SK-N-SH (cell line): ENCODE measurements around the gene JMJD4. TPM values are rescaled to one million over a fixed set of nuclear protein-coding genes. Genes with fewer than 3 reads are reported as not detected.

Source experiments
- CTCF ChIA-PET: fragments of 300-600, 350-600 bp; formaldehyde crosslinking; extraction: SDS; loops from one replicate; lab custom pipeline; 2021; lab: Yijun Ruan, JAX
- POLR2A ChIA-PET: fragments of 350-600 bp; sonication (Branson Sonifier 250); formaldehyde crosslinking; extraction: SDS; loops from one replicate; lab custom pipeline; 2020; ENCODE audit warnings: antibody characterized with exemption, inconsistent platforms; lab: Yijun Ruan, JAX
- DNase-seq: peaks from one replicate; pipeline ENCODE4 v3.0.0; 2012
- H2AFZ ChIP-seq: fragments of 200-600 bp; sonication (generic); 2 replicates; pipeline ENCODE4 v1.8.1; 2016; ENCODE audit warnings: antibody characterized with exemption, mild to moderate bottlenecking, low read depth
- H3F3A ChIP-seq: fragments of 200-600 bp; sonication (generic); replicated peaks from 2 replicates; pipeline ENCODE3; 2016; ENCODE audit warnings: antibody characterized with exemption, mild to moderate bottlenecking; ENCODE audit not compliant: insufficient read depth
- H3K27ac ChIP-seq, 2 experiments: fragments of 200-500 bp in 1 of 2; fragments of 200-600 bp in 1 of 2; sonication (Bioruptor generic) in 1 of 2; sonication (generic), shearing (Covaris generic) in 1 of 2; 2 replicates each; pipeline versions ENCODE4 v1.5.1 to v1.6.1; 2014 to 2016; ENCODE audit warnings: low read depth in 2 of 2, inconsistent platforms in 1 of 2, low read length in 1 of 2, mild to moderate bottlenecking in 1 of 2, mixed read lengths in 1 of 2
- H3K27me3 ChIP-seq: fragments of 200-600 bp; sonication (generic), shearing (Covaris generic); 2 replicates; pipeline ENCODE4 v1.6.1; 2016; ENCODE audit warnings: mixed run types; ENCODE audit not compliant: insufficient read depth
- H3K36me3 ChIP-seq, 2 experiments: fragments of 200-500 bp in 1 of 2; fragments of 200-600 bp in 1 of 2; sonication (Bioruptor generic) in 1 of 2; sonication (generic) in 1 of 2; replicated peaks in 1 of 2; 2 replicates each; pipeline versions ENCODE3 to v1.5.1; 2014 to 2016; ENCODE audit warnings: low read length in 1 of 2, mild to moderate bottlenecking in 1 of 2; ENCODE audit not compliant: insufficient read depth in 2 of 2, control insufficient read depth in 1 of 2
- H3K4me1 ChIP-seq, 2 experiments: fragments of 200-500 bp in 1 of 2; fragments of 200-600 bp in 1 of 2; sonication (Bioruptor generic) in 1 of 2; sonication (generic), shearing (Covaris generic) in 1 of 2; 2 replicates each; pipeline versions ENCODE4 v1.5.1 to v1.6.1; 2014 to 2016; ENCODE audit warnings: low read depth in 1 of 2, low read length in 1 of 2, mixed run types in 1 of 2; ENCODE audit not compliant: insufficient read depth in 2 of 2, control insufficient read depth in 1 of 2
- H3K4me2 ChIP-seq: fragments of 200-600 bp; sonication (generic), shearing (Covaris generic); 2 replicates; pipeline ENCODE4 v1.6.1; 2017; ENCODE audit warnings: mixed run types
- H3K4me3 ChIP-seq, 2 experiments: fragments of 200-500 bp in 1 of 2; fragments of 200-600 bp in 1 of 2; sonication (Bioruptor generic) in 1 of 2; sonication (generic), shearing (Covaris generic) in 1 of 2; 2 replicates each; pipeline versions ENCODE4 v1.5.1 to v1.8.1; 2014 to 2016; ENCODE audit warnings: low read depth in 2 of 2, inconsistent platforms in 1 of 2, low read length in 1 of 2, mild to moderate bottlenecking in 1 of 2, mixed read lengths in 1 of 2, moderate library complexity in 1 of 2
- H3K79me2 ChIP-seq: fragments of 200-600 bp; sonication (generic); 2 replicates; pipeline ENCODE4 v1.8.1; 2017; ENCODE audit warnings: mild to moderate bottlenecking; ENCODE audit not compliant: insufficient read depth
- H3K9ac ChIP-seq: fragments of 200-600 bp; sonication (generic); 2 replicates; pipeline ENCODE4 v1.6.1; 2017; ENCODE audit warnings: mixed run types
- H3K9me2 ChIP-seq: fragments of 200-600 bp; sonication (generic); 2 replicates; pipeline ENCODE4 v1.6.1; 2017; ENCODE audit warnings: mixed run types
- H3K9me3 ChIP-seq: fragments of 200-600 bp; sonication (generic); 2 replicates; pipeline ENCODE4 v1.6.1; 2017; ENCODE audit warnings: mixed run types, mild to moderate bottlenecking, moderate library complexity
- H4K20me1 ChIP-seq: fragments of 200-600 bp; sonication (generic); 2 replicates; pipeline ENCODE4 v1.6.1; 2017; ENCODE audit warnings: mild to moderate bottlenecking, mixed run types; ENCODE audit not compliant: insufficient read depth
- CTCF ChIP-seq: fragments of 200-600 bp; sonication (generic); IDR thresholded peaks from 2 replicates; pipeline ENCODE4 v1.6.1; 2017; ENCODE audit warnings: antibody characterized with exemption, mild to moderate bottlenecking, moderate library complexity
- ELF1 ChIP-seq: IDR thresholded peaks from 2 replicates; pipeline ENCODE4 v1.4.0; 2012
- EP300 ChIP-seq, 2 experiments: IDR thresholded peaks; 2 replicates each; pipeline versions ENCODE4 v1.4.0 to v1.6.1; 2012; ENCODE audit warnings: borderline replicate concordance in 1 of 2, low read depth in 1 of 2, low read length in 1 of 2
- EZH2phosphoT487 ChIP-seq: fragments of 200-600 bp; sonication (generic); IDR thresholded peaks from 2 replicates; pipeline ENCODE4 v1.6.1; 2017; ENCODE audit warnings: low read depth, mixed run types, mild to moderate bottlenecking, antibody characterized with exemption, moderate library complexity, borderline replicate concordance
- FOSL2 ChIP-seq: IDR thresholded peaks from 2 replicates; pipeline ENCODE4 v1.4.0; 2012; ENCODE audit warnings: low read depth, mild to moderate bottlenecking, moderate library complexity, borderline replicate concordance
- FOXM1 ChIP-seq: IDR thresholded peaks from 2 replicates; pipeline ENCODE4 v1.4.0; 2012; ENCODE audit warnings: low read depth, mild to moderate bottlenecking
- GABPA ChIP-seq: IDR thresholded peaks from 2 replicates; pipeline ENCODE4 v1.4.0; 2012; ENCODE audit warnings: low read depth, mild to moderate bottlenecking
- NFIC ChIP-seq: IDR thresholded peaks from 2 replicates; pipeline ENCODE4 v1.4.0; 2012; ENCODE audit warnings: borderline replicate concordance
- RCOR1 ChIP-seq: fragments of 150-350 bp; IDR thresholded peaks from 2 replicates; pipeline ENCODE4 v1.6.1; 2017; ENCODE audit warnings: antibody characterized with exemption, low read length
- SIN3A ChIP-seq: IDR thresholded peaks from 2 replicates; pipeline ENCODE4 v1.6.1; 2012; ENCODE audit warnings: low read depth, mild to moderate bottlenecking, low read length, moderate library complexity, borderline replicate concordance
- SMC3 ChIP-seq: IDR thresholded peaks from 2 replicates; pipeline ENCODE4 v1.6.1; 2012; ENCODE audit warnings: low read depth, low read length, improper control_type of control experiment
- TAF1 ChIP-seq: IDR thresholded peaks from 2 replicates; pipeline ENCODE4 v1.6.1; 2012; ENCODE audit warnings: low read depth, mild to moderate bottlenecking, low read length, moderate library complexity, borderline replicate concordance
- TEAD4 ChIP-seq: IDR thresholded peaks from 2 replicates; pipeline ENCODE4 v1.4.0; 2012; ENCODE audit warnings: mild to moderate bottlenecking, borderline replicate concordance; ENCODE audit not compliant: insufficient read depth
- YY1 ChIP-seq: IDR thresholded peaks from 2 replicates; pipeline ENCODE4 v1.4.0; 2012; ENCODE audit warnings: low read depth, mild to moderate bottlenecking
- ZBTB33 ChIP-seq: IDR thresholded peaks from 2 replicates; pipeline ENCODE4 v1.4.0; 2012; ENCODE audit warnings: low read depth, borderline replicate concordance
- WGBS: methylation state at CpG from one replicate; pipeline ENCODE4 v1.1.6; 2017; ENCODE audit warnings: low lambda C conversion rate; 5-methylcytosine and 5-hydroxymethylcytosine counted together
- polyA plus RNA-seq, 3 experiments: library from polyadenylated mRNA; depleted of rRNA; stranded (reverse); fragments of >200 nt; gene quantifications; 2 replicates each; pipeline ENCODE4 v1.2.3, GENCODE V29; 2012

Gene JMJD4
- polyA plus RNA-seq, 1 of the 3 experiments (the other 2 are of a cell fraction): 15.0 TPM

- H3F3A ChIP-seq: no peaks in the 10 kb centered on the region
- no peaks in the 10 kb centered on the region for H3K79me2 ChIP-seq
- POLR2A ChIA-PET: no interaction called here
- no peaks in the 10 kb centered on the region for H3K9me3 ChIP-seq
- CTCF ChIA-PET: no interaction called here
- DNase-seq: no peak
- H3K27ac ChIP-seq: no peak overlapping the region
- H3K36me3 ChIP-seq: peaks cover 4 to 13% of the 10 kb centered on the region in 2 experiments
- H3K9me2 ChIP-seq: no peaks in the 10 kb centered on the region
- TF ChIP-seq RCOR1 (no peak), GABPA (no peak), TEAD4 (no peak), CTCF (no peak), EP300 (IDR thresholded peaks at IDR 0.05; ENCODE audit: borderline replicate concordance in 1 of 2, low read depth in 1 of 2, low read length in 1 of 2) (no peak), TAF1 (no peak), YY1 (no peak), FOSL2 (no peak), SMC3 (no peak), FOXM1 (no peak), ELF1 (no peak), ZBTB33 (no peak), SIN3A (no peak), NFIC (no peak), EZH2phosphoT487 (no peak)
- 44% methylated on average over 6 of the region's 6 CpGs for WGBS
- peaks cover 8% of the 10 kb centered on the region; the same call in 1 of the 2 replicates for H4K20me1 ChIP-seq
- peaks cover 6 to 22% of the 10 kb centered on the region in 2 experiments; a peak in 3 of 4 replicates for H3K4me1 ChIP-seq
- no peak overlapping the region for H3K9ac ChIP-seq
- H3K4me3 ChIP-seq: no peak overlapping the region
- no peaks in the 10 kb centered on the region for H3K27me3 ChIP-seq
- no peak overlapping the region for H2AFZ ChIP-seq
- H3K4me2 ChIP-seq: no peak overlapping the region
Observed at GRCh38 chr1:227726924-227727599, 8.0 kb downstream of the JMJD4 start.
